Left kidney (tissue), 2 donors: ENCODE results near the gene CD180. TPM values are rescaled to one million over a fixed set of nuclear protein-coding genes. Genes with fewer than 3 reads are reported as not detected.
A peak's percentile ranks its signal among the peaks of the same experiment; 100 is the strongest.

Experiments used
- DNase-seq: peaks from one replicate; pipeline ENCODE4 v3.0.0-alpha.2; 2013
- polyA plus RNA-seq: library from polyadenylated mRNA; unstranded; fragments of 120-200 nt; gene quantifications from one replicate; pipeline ENCODE4 v1.2.1, GENCODE V29; 2013; ENCODE audit not compliant: insufficient read length

Gene CD180
- polyA plus RNA-seq, 1 donor = 0.45 TPM

GRCh38 chr5:67214036-67214435 lies 17.4 kb upstream of the CD180 start:
- no peak for DNase-seq

GRCh38 chr5:67211926-67212325 lies 15.3 kb upstream of the CD180 start:
- no peak for DNase-seq

GRCh38 chr5:67209141-67209771 lies 12.7 kb upstream of the CD180 start:
- DNase-seq = peak; percentile 81

- no peak for DNase-seq
These were observed 11.8 kb upstream of the CD180 start for GRCh38 chr5:67208403-67208802.

- DNase-seq = no peak
These were observed 10.3 kb upstream of the CD180 start for GRCh38 chr5:67206929-67207328.

- DNase-seq = no peak
These were observed 9.9 kb upstream of the CD180 start for GRCh38 chr5:67206461-67206860.

GRCh38 chr5:67205981-67206380 lies 9.4 kb upstream of the CD180 start:
- DNase-seq = no peak

- no peak for DNase-seq
These were observed 8.2 kb upstream of the CD180 start for GRCh38 chr5:67204821-67205220.

GRCh38 chr5:67203701-67204074 lies 7.1 kb upstream of the CD180 start:
- no peak for DNase-seq

- DNase-seq = no peak
These were observed 6.2 kb upstream of the CD180 start for GRCh38 chr5:67202828-67203227.

- no peak for DNase-seq
These were observed 5.4 kb upstream of the CD180 start for GRCh38 chr5:67201897-67202549.

GRCh38 chr5:67200809-67201562 lies 4.4 kb upstream of the CD180 start:
- DNase-seq = no peak

- no peak for DNase-seq
These were observed 3.3 kb upstream of the CD180 start for GRCh38 chr5:67199859-67200258.

GRCh38 chr5:67198917-67199316 lies 2.3 kb upstream of the CD180 start:
- DNase-seq = no peak

- DNase-seq = no peak
These were observed 937 bp upstream of the CD180 start for GRCh38 chr5:67197536-67197935.

GRCh38 chr5:67195406-67196275 lies 958 bp downstream of the CD180 start:
- DNase-seq = no peak

- DNase-seq = no peak
These were observed 2.4 kb downstream of the CD180 start for GRCh38 chr5:67194166-67194565.

GRCh38 chr5:67193439-67193807 lies 3.2 kb downstream of the CD180 start:
- DNase-seq = no peak

GRCh38 chr5:67192719-67193438 lies 3.7 kb downstream of the CD180 start:
- DNase-seq = no peak

GRCh38 chr5:67190861-67191260 lies 5.7 kb downstream of the CD180 start:
- no peak for DNase-seq

GRCh38 chr5:67190410-67190809 lies 6.2 kb downstream of the CD180 start:
- no peak for DNase-seq

- DNase-seq = no peak
These were observed 6.7 kb downstream of the CD180 start for GRCh38 chr5:67189931-67190330.
